Erythroblast (primary cell): ENCODE data around the gene RNF8.

ENCODE experiments used
- GATA1 ChIP-seq: IDR thresholded peaks from 2 replicates; pipeline ENCODE4 v1.6.1; 2011; ENCODE audit warnings: low read depth, mild to moderate bottlenecking, control low read depth, low read length, moderate library complexity
- POLR2A ChIP-seq: IDR thresholded peaks from 2 replicates; pipeline ENCODE4 v1.6.1; 2011; ENCODE audit warnings: mild to moderate bottlenecking, low read length

- TF ChIP-seq POLR2A (no peak), GATA1 (no peak)
These were observed 55.7 kb downstream of the RNF8 start for GRCh38 chr6:37409501-37409900.
